Mammary epithelial cell (primary cell): ENCODE data around the gene LCAT.

Source experiments
- CTCF ChIP-seq, 2 donors: IDR thresholded peaks in 1 of 2; conservative IDR thresholded peaks in 1 of 2; 2 replicates each; pipeline ENCODE4 v1.5.1; 2011 to 2012; ENCODE audit warnings: inconsistent platforms in 2 of 2, low read length in 2 of 2, mild to moderate bottlenecking in 2 of 2, control low read depth in 1 of 2, low read depth in 1 of 2; ENCODE audit not compliant: insufficient read depth in 1 of 2; ENCODE audit errors: extremely low read depth in 1 of 2
- EZH2 ChIP-seq: IDR thresholded peaks from 2 replicates; pipeline ENCODE4 v1.6.1; 2012; ENCODE audit warnings: low read length, inconsistent platforms, borderline replicate concordance

DNA sequence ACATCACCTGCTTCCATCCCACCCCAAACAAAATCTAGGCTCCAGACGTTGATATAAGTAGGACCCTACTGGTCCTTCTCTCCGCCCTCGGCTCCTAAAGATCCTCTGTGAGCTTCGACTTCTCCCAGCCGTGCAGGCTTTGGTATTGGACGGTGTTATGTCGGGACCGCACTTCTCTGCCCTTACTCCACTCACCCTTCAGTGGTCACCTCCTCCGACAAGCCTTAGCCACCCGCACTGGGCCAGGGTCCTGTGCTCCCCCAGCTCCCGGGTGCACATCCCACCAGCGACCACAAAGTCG is 8.9 kb downstream of the LCAT start:
- TF ChIP-seq CTCF (conservative IDR thresholded peaks at IDR 0.05 in 1 of 2, IDR thresholded peaks at IDR 0.05 in 1 of 2; ENCODE audit: extremely low read depth in 1 of 2, insufficient read depth in 1 of 2, low read depth in 1 of 2, low read length in 2 of 2) (no peak), EZH2 (no peak)
